HG03103 (cell line): ENCODE data around the gene ZSWIM6.
A peak's percentile ranks its signal among the peaks of the same experiment; 100 is the strongest.

Source experiments
- ATAC-seq: cut with Tn5 transposase; IDR thresholded peaks from one replicate; pipeline ENCODE4 v1.9.1; 2021; ENCODE audit warnings: low read depth; ENCODE audit not compliant: unreplicated experiment

Gene ZSWIM6

DNA sequence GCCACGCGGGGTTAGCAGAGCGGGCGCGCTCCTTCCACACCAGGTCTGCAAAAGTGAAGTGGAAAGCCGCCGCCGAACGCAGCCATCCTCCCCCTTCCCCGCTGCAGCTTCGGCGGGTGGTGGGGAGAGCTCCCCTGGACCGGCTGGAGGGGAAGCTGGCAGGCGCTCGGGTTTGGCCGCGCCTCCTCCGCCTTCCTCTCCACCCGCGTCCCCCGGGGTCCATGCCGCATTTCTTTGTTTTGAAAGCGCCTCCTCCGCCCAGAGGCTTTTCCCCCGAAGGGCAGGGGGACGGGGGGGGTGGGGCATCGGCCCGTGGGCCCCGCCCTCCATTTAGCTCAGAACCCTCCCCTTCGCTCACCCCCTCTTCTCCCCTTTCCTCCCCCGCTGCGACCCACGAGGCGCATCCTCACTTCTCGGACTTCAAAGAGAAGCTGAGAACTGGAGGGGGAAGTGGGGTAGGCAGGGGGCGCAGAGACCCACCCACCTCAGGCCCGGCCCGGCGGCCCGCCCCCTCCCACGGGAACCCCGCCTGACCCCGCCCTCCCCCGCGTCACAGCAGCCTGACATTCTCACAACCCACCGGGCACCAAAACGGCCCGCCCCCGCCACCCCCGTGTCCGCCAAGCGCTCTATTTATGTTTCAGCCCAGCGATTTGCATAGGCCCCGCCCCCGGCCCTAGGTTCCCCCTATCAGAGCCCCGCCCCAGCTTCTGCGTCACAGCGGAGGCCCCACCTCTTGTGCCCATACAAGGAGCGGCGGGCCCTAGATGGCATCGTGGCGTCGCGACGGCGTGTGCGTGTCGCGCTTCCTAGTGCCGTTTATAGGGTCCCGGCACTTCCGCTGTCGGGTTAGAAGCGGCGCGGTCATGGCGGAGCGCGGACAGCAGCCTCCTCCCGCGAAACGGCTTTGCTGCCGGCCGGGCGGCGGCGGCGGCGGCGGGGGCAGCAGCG is at the start of gene ZSWIM6:
Gene ZSWIM6, plus strand, starts transcription at position 852 of the 951 bp plus-strand sequence. Its CDS starts 15 bp downstream, at position 867.
- ATAC-seq: peak; percentile 74

DNA sequence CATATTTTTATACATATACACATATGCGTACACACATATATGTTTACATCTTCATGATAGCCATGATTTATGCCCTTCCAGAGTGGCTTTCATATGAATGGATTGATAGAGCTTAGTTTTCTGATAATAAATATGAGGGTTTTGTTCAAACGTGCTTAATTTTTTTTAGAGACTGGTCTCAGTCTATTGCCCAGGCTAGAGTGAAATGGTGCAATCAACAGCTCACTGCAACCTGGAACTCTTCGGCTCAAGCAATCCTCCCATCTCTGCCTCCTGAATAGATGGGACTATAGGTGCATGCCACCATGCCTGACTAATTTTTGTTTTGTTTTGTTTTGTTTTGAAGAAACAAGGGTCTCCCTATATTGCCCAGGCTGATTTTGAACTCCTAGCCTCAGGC is 48.6 kb upstream of the ZSWIM6 start:
- no peak for ATAC-seq

GRCh38 chr5:61285531-61285930 is 46.5 kb upstream of the ZSWIM6 start:
- ATAC-seq: no peak

- ATAC-seq: no peak
Observed at GRCh38 chr5:61286446-61287132, 45.5 kb upstream of the ZSWIM6 start.

GRCh38 chr5:61287474-61287873 is 44.6 kb upstream of the ZSWIM6 start:
- ATAC-seq: no peak

DNA sequence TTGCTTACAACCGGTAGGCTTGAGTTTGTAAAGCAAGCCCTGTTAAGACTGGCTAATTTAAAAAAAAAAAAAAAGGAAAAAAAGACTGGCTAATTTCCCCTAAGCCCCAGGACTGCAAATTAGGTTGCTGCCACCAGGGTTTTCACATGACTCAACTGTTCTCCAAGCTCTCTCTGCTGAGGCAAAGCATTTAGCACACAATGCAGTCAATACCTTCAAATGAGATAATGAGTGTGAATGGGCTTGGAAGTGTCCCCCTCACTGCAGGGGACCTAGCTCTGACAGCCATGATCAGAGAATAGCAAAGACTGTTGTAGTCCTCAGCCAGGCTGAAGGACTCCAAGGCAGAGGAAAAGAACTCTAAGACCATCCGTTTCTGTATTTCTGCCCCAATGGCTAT is 42.8 kb upstream of the ZSWIM6 start:
- ATAC-seq: no peak

DNA sequence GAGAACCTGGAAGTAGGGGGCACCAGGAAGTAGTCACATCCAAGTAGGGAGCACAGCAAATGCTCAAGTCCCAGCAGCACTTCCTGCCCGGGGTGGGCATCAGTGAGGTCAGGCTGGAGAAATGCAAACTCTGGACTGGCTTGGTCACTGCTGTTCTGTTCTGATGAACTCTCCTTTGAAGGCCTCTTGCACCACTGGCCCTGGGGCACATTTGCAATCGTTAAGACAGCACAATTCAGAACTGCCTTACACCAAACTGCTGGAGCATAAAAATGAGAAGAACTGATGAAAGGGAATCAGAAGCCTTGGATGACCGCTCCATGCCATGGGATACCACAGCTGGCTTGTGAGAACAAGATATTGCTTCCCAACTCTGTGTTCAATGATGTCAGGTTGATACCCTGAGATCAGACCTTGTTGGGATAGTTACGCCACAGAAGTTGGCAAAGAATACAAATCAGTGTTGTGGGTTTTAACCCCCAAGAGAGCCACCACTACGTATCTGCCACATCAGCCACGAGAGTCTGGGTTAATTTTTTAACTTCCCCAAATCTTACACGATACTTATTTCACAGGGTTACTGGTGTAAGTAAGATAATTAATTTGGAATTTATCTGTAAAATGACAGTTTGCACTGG is 42.3 kb upstream of the ZSWIM6 start:
- ATAC-seq: no peak

- ATAC-seq: no peak
Observed at GRCh38 chr5:61290791-61291210, 41.3 kb upstream of the ZSWIM6 start.

DNA sequence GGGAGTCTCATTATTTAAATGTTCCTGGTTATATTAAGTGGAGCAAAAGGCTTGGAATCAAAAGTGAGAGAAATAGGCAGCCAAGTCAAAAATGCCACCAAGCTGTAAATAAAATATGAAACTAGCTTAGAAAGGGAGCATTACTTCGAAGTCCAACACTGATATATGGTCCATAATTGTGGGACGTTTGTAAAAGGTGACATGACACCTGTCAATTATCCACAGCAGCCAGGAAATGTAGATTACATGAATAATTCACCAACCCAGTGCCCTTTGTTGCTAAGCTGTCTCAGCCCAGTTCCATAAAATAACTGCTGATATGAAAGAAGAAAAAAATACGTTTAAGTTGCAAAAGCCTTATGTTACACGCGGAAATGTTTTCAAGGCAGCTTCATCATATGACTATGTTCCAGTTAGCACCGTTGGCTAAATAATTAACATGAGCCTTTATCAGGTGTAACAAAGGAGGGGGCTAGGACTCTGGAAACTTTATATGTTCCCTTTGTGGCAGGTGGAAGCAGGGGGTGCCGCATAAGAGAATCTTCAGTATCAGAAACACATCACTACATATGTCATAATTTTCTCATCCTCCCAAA is 39.9 kb upstream of the ZSWIM6 start:
- no peak for ATAC-seq

- no peak for ATAC-seq
Observed at GRCh38 chr5:61293071-61293470, 39.0 kb upstream of the ZSWIM6 start.

- ATAC-seq: no peak
Observed at GRCh38 chr5:61293873-61294272, 38.2 kb upstream of the ZSWIM6 start.

GRCh38 chr5:61295365-61295764 is 36.7 kb upstream of the ZSWIM6 start:
- no peak for ATAC-seq

DNA sequence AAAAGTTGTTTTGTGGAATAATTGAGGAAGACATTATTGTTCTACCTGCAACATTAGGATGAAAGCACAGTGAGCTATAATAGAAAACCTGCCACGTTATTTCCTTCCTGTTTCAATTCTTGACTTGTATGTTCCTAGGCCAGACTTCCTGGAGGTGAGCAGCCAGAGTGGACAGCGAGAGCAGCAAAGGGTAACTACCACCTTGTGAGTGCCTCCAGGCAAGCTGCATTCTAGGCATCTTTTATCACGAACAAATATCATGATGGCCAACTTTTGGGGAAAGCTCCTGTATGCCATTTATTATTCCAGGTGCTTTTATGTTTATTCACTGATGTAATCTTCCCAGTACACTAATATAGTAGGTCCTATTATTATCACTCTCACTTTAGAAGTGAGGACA is 34.0 kb upstream of the ZSWIM6 start:
- ATAC-seq: no peak

GRCh38 chr5:61298580-61298979 is 33.5 kb upstream of the ZSWIM6 start:
- no peak for ATAC-seq

- no peak for ATAC-seq
Observed at GRCh38 chr5:61299261-61299681, 32.8 kb upstream of the ZSWIM6 start.

- ATAC-seq: no peak
Observed at GRCh38 chr5:61301341-61302199, 30.5 kb upstream of the ZSWIM6 start.

GRCh38 chr5:61302200-61302563 is 29.9 kb upstream of the ZSWIM6 start:
- ATAC-seq: no peak

DNA sequence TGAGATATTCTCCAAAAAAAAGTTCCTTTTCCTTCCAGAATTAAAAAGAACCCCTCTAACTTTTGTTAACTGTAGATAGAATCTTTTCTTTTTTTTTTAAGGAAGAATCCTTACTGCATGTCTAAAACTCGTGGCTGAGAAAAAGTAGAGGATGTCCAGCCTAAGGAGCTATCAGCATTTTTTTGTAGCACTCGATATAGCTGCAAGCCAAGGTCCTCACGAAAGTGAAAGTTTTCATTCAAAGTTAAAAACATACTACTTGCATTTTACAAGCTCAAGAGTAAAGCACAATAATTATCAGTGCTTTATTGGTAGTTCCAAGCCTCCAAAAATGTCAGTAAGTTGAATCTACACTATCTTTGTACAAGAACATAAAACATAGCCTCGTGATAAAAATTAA is 28.7 kb upstream of the ZSWIM6 start:
- ATAC-seq: no peak

DNA sequence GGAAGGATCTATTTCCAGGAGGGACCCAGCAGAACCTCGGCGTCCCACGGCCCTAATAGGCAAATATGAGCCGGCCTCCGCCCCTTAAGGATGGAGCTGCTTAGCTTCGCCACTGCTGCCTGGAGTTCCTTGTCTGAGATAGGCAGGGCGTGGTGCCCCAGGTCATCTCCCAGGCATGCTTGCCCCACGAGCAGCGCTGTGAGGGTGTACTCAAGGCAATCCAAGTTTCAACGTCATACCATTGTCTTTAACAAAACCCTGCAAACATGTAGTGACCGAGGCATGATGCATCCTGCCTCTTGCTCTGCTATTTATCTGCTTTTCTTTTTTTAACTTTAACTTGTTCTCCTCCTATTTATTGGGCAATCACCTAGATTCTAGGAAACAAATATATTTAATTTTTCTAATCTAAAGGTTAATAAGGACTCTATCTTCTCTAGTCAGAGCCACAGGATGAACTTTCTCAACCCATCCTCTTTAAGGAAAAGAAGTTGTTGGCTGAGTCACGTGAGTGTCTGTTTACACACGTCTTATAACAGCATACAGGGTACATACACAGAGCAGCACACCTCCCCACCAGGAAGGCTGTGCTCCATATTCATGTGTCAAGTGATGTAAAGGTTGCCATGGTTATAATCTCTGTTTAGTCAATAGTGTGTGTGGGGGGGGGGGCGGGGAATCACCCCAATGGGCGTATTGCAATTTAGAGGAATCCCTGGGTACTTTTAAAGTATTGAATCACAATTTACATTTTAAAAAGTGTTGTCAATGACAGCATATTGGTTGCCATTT is 27.3 kb upstream of the ZSWIM6 start:
- ATAC-seq: no peak
